ENCODE measurements around the gene EEF1E1.

- TF ChIP-seq CTBP1 (IDR thresholded peaks at IDR 0.05; ENCODE audit: borderline replicate concordance) (no peak), NFRKB (IDR thresholded peaks at IDR 0.05) (no peak), BHLHE40 (IDR thresholded peaks at IDR 0.05; ENCODE audit: borderline replicate concordance) (no peak), FOXM1 (IDR thresholded peaks at IDR 0.05; ENCODE audit: borderline replicate concordance) (no peak), ELF4 (IDR thresholded peaks at IDR 0.05) (no peak), FOXA1 (IDR thresholded peaks at IDR 0.05) (no peak), FOXK2 (IDR thresholded peaks at IDR 0.05) (no peak)
Observed at GRCh38 chr6:8110725-8111124, 8.4 kb upstream of the EEF1E1 start.
